CD4-positive, alpha-beta T cell treated with Interleukin-2 at 100 ng/mL for 4 hours (primary cell): ENCODE data around the gene CELF5.

Experiments
- DNase-seq: peaks from one replicate; pipeline ENCODE4 v3.0.0-alpha.2; 2020; ENCODE audit warnings: low spot score

Gene CELF5

GRCh38 chr19:3344608-3345598 is 120.4 kb downstream of the CELF5 start:
- no peak for DNase-seq

DNA sequence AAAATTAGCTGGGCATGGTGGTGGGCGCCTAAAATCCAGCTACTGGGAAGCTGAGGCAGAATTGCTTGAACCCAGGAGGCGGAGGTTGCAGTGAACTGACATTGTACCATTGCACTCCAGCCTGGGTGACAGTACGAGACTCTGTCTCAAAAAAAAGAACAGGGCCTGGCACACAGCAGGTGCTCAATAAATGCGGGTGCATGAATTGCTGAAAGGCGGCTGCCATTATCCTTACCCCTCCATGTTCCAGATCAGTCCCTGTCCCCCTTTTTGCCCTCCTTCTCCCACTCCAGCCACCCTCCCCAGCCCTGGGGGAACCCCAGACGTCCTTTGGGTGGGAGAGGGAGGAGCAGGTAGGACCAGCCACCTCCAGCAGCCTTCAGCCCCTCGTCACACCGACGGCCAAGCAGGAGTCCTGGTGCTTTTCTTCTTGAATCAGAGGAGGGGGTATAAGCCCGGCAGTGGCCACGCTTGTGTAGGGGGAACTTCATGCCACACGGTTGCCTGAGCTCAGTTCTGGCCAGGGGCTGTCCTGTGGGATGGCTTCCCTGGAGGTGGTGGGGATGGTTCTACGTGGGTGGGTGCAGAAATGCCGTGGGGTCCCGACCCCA is 121.5 kb downstream of the CELF5 start:
- no peak for DNase-seq
